Panc1 (cell line): Measurements from ENCODE around the gene RBM44.

Experiments
- CTCF ChIP-seq: fragments of 450-650 bp; IDR thresholded peaks from 2 replicates; pipeline ENCODE4 v1.5.1; 2017; ENCODE audit warnings: mild to moderate bottlenecking
- POLR2AphosphoS5 ChIP-seq: IDR thresholded peaks from 2 replicates; pipeline ENCODE4 v1.6.1; 2012; ENCODE audit warnings: mild to moderate bottlenecking, low read depth, low read length, moderate library complexity
- REST ChIP-seq, 2 experiments: IDR thresholded peaks; 2 replicates each; pipeline ENCODE4 v1.6.1; 2011 to 2012; ENCODE audit warnings: low read depth in 2 of 2, control low read depth in 1 of 2, low read length in 1 of 2, mild to moderate bottlenecking in 1 of 2, moderate library complexity in 1 of 2; ENCODE audit not compliant: insufficient read depth in 1 of 2
- SIN3A ChIP-seq: IDR thresholded peaks from 2 replicates; pipeline ENCODE4 v1.6.1; 2012; ENCODE audit warnings: low read depth, mild to moderate bottlenecking, low read length, moderate library complexity, borderline replicate concordance; ENCODE audit not compliant: insufficient read depth
- TCF7L2 ChIP-seq: IDR thresholded peaks from 2 replicates; pipeline ENCODE4 v1.6.1; 2011; ENCODE audit warnings: mild to moderate bottlenecking, low read depth, low read length, inconsistent platforms

GRCh38 chr2:237885931-237886684 lies 87.5 kb downstream of the RBM44 start:
- no peak for TF ChIP-seq CTCF
- no peak for TF ChIP-seq POLR2AphosphoS5
- TF ChIP-seq REST (IDR thresholded peaks at IDR 0.05; ENCODE audit: insufficient read depth in 1 of 2, low read depth in 2 of 2, low read length in 1 of 2): no peak
- no peak for TF ChIP-seq SIN3A
- TF ChIP-seq TCF7L2: no peak
